ENCODE results near the gene NPR2.

NPR2 gene

DNA sequence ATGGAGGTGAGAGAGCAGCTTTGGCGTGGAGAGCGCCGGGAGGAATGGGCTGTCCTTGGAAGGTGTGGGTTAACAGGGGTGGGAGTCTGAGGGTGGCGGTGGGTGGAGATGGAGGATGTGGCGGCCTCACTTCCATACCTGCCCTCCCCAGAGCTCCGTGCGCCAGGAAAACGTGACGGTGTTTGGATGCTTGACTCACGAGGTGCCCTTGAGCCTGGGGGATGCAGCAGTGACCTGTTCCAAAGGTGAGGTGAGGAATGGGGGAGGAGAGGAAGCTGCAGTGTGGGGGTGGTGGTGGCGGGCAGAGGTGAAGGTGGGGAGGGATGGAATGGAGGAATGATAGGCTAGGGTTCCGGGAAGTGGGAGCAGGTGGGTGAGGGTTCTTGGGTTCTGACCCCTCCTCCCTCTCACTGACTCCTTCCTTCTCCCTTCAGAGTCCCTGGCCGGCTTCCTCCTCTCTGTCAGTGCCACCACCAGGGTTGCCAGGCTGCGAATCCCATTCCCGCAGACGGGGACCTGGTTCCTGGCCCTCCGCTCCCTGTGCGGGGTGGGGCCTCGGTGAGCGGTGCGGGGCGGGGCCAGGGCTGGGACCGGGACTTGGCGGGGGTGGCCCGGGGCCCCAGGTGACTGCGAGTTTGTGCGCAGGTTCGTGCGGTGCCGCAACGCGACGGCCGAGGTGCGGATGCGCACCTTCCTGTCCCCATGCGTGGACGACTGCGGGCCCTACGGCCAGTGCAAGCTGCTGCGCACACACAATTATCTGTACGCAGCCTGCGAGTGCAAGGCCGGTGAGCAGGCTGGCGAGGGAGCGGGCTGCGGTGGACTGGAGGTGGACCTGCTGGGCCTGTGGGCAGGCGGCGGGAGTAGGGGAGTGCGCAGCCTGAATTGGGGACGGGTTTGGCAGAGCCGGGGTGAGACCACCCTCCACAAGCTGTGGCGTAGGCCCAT, 54.7 kb downstream of the NPR2 start:
- CTCF ChIA-PET, result interaction anchor here (1.0 kb wide), 1 partner anchor 56 kb away, joined by 3 read pairs; no protein-coding TSS in a partner anchor
- TF ChIP-seq, protein P1, sequence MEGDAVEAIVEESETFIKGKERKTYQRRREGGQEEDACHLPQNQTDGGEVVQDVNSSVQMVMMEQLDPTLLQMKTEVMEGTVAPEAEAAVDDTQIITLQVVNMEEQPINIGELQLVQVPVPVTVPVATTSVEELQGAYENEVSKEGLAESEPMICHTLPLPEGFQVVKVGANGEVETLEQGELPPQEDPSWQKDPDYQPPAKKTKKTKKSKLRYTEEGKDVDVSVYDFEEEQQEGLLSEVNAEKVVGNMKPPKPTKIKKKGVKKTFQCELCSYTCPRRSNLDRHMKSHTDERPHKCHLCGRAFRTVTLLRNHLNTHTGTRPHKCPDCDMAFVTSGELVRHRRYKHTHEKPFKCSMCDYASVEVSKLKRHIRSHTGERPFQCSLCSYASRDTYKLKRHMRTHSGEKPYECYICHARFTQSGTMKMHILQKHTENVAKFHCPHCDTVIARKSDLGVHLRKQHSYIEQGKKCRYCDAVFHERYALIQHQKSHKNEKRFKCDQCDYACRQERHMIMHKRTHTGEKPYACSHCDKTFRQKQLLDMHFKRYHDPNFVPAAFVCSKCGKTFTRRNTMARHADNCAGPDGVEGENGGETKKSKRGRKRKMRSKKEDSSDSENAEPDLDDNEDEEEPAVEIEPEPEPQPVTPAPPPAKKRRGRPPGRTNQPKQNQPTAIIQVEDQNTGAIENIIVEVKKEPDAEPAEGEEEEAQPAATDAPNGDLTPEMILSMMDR (conservative IDR thresholded peaks at IDR 0.05; ENCODE audit: low read depth), result no peak
- DNase-seq (ENCODE audit: low spot score), result no peak
- H3K27ac ChIP-seq, result no peak overlapping the region
- POLR2A ChIA-PET (ENCODE audit: low non-redundant PET), result no interaction called here

DNA sequence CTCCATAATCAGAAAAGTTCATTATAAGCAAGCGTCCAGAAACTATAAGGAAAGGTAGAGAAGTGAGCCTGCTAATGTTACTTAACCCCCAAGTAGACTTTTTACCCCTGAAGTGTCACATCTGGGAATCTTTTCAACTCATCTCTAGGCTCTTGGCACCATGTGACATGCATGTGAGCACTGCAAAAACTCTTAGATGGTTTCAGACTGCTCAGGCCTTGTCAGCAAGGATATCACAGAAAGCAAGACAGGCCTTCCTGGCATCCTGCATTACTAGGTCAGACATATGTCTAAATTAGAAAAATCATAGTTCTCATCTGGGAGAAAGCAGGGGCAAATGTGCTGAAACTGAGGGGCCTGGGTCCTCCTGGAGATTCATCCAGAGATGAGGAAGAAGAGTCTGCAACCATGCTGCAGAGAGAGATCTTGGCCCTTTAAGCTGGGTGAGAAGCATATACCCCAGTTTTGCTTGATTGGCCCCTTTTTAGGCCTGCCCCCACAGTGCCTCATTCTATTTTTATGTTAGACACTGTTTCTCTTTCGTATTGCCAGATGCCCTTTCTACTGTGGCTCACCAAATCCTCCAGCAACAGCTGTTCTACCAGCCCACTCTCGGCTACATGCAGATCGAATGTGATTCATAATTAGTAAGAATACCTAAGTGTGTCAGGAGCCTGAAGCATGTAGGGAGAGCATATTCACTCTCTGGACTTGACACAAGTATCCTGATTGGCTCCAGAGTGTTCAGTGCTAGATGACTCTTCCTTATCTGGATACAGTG, 56.6 kb downstream of the NPR2 start:
- CTCF ChIA-PET, result no interaction called here
- H3K27ac ChIP-seq, result peak overlapping the region; percentile 21; the same call in 1 of the 2 replicates
- TF ChIP-seq, protein P1 (conservative IDR thresholded peaks at IDR 0.05; ENCODE audit: low read depth), result no peak
- POLR2A ChIA-PET (ENCODE audit: low non-redundant PET), result no interaction called here
- DNase-seq (ENCODE audit: low spot score), result peak; percentile 85

DNA sequence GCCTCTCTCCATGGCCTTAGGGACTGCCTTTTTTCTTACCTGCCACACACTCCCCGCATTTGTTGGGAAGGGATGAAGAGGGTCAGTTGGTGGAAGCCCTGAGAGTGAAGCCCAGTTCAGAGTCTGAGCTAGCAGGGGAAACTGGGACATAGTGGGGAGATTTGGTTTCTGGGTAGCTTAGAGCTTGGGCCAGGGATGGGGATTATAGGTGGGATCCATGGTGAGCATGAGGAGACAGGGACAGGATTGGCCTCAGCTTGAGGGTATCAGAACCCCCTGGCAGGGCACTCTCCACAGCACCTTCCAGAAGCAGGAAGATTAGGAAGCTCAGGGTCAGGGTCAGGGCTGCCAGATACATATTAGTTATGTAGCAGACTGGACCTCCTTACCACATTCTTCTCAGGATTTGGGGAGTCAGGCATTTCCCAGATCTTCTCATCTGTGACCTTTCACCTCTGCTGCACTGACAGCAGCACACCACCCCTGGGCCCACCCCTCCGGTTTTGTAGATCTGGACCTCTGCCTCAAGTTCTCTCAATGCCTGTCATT, 61.0 kb downstream of the NPR2 start:
- no peak for DNase-seq (ENCODE audit: low spot score)
- ChIA-PET CTCF (interaction anchor here (1.3 to 1.4 kb wide), 2 partner anchors 30 to 62 kb away, joined by 4 to 8 read pairs; no protein-coding TSS in a partner anchor), POLR2A (ENCODE audit: low non-redundant PET) (no interaction called here)
- TF ChIP-seq, protein P1 (conservative IDR thresholded peaks at IDR 0.05; ENCODE audit: low read depth), result no peak
- no peak overlapping the region for H3K27ac ChIP-seq

DNA sequence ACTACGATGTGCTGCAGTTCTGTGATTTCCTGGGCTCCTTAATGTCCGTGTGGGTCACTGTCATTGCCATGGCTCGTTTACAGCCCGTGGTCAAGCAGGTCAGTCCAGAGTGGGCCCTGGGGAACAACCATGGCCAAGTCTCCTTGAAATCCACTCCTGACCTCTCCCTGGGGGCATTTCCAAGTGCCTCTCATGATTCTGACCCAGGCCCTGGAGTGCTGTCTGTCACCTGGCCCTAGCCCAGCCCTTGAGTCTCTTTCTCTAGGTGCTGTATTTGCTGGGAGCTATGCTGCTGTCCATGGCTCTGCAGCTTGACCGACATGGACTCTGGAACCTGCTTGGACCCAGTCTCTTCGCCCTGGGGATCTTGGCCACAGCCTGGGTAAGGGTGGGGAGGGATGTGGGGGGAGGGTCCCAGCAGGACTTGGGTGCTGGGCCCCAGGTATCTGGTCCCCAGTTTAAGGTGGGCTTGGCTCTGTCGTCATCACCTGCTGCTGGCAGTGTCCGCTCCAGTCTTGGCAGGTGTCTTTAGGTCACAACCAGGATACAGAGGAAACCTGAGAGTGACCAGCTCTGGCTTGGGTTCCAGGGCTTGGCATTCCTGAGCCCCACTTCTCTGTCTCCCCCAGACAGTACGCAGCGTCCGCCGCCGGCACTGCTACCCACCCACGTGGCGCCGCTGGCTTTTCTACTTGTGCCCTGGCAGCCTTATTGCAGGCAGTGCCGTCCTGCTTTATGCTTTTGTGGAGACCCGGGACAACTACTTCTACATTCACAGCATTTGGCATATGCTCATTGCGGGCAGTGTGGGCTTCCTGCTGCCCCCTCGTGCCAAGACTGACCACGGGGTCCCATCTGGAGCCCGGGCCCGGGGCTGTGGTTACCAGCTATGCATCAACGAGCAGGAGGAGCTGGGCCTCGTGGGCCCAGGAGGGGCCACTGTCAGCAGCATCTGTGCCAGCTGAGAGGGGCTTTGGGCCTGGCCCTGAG, 61.8 kb downstream of the NPR2 start:
- TF ChIP-seq, protein P1 (conservative IDR thresholded peaks at IDR 0.05; ENCODE audit: low read depth), result no peak
- ChIA-PET CTCF (interaction anchor here (1.4 kb wide), 1 partner anchor 29 kb away, joined by 4 read pairs; no protein-coding TSS in a partner anchor), POLR2A (ENCODE audit: low non-redundant PET) (no interaction called here)
- H3K27ac ChIP-seq, result no peak overlapping the region
- DNase-seq (ENCODE audit: low spot score), result no peak

DNA sequence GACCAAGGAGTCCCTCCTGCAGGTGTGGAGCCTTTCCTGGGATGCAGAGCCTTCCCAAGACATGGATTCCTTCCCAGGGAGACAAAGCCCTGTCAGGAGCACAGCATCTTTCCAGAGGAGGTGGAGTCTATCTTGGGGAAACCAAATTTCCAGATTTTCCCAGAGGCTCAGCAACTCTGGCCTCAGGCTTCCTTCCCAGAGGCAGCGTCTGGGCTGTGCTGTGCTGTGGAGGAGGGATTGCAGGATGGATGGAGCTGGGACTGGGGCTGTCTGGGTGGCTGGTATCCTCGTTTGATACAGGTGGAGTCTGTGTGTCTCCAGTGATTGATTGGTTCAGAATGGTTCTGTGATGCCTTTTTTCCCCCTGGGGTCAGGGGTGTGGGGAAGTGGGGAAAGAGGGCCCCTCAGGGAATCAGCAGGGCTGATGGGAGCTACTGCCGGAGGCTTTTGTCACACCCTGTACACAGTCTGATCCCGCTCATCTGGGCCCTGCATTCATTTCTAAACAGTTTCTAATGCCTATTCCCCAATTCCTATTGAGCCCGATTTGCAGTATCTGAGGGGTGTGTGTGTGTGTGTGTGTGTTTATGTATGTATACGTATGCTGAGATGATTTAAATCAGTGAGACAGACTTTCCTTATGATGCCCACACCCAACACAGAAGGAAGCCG, 62.8 kb downstream of the NPR2 start:
- no peak for DNase-seq (ENCODE audit: low spot score)
- POLR2A ChIA-PET (ENCODE audit: low non-redundant PET), result no interaction called here
- H3K27ac ChIP-seq, result no peak overlapping the region
- TF ChIP-seq, protein P1 (conservative IDR thresholded peaks at IDR 0.05; ENCODE audit: low read depth), result no peak
- CTCF ChIA-PET, result interaction anchor here (0.5 to 1.0 kb wide), 2 partner anchors 13 to 28 kb away, joined by 3 to 4 read pairs; no protein-coding TSS in a partner anchor
